HG03097 (cell line): ENCODE data around the gene TSPAN4.
A peak's percentile ranks its signal among the peaks of the same experiment; 100 is the strongest.

Experiments
- ATAC-seq: cut with Tn5 transposase; IDR thresholded peaks from one replicate; pipeline ENCODE4 v1.9.1; 2021; ENCODE audit not compliant: unreplicated experiment, low FRiP score

The TSPAN4 gene

DNA sequence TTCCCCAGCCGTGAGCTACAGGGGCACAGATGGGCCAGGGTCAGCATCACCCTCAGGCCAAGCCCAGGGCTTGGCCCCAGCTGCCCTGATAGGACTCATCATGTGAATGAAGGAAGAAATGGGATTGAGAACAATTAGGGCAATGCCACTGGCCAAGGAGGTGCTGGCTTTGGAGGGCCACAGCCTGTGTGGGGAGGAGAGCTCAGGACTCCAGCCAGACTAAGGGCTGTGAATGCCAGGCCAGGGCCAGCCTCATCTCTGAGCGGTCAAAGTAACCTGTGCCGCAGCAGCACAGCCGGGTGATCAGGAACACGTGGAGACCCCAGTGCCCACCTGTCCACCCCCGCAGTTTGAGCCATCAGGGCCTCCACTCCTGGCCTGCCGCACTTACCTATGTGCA lies 57.9 kb downstream of the TSPAN4 start:
- ATAC-seq, result no peak

DNA sequence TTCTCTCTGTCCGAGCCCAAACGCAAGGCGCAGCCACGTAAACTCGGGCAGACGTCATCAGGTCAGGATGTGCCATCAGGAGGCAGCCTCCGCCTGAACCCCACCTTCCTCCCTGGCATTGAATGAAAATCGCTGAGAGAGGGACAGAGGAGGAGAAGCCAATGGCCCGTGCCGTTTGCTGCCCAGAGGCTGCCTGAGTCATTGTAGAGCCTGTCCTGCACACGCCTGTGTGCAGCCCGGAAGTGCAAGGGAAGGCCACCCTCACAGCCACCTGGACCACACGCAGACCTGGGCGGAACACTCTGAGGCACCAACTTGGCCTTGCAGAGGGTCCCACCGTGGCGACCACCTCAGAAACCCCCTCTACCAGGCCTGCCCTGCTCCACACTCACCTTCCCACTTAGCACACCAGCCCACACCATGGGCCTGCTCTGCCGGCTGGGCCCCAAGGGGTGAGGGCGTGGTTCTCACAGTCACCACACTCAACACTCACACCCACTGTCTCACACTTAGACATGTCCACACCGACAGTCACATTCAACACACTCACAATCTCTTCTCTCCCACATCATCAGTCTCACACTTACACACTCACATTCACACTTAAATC lies 58.9 kb downstream of the TSPAN4 start:
- no peak for ATAC-seq

DNA sequence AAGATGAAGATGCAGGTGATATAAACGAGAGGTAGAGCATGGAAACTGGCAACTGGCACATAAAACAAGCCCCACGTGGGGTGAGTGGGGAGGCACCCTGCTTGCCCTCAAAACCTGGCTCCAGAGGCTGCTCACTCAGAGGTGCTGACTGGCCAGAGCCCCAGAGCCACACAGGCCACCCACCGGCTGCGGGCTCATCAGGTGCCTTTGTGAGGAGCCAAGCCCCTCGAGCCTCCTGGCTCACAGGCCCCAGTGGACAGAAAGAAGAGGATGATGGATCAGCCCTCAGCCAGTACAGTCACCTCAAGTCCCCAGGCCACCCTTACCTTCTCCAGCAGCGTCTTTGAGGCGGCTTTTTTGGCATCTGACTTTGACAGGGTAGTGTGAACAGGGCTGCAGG lies 61.7 kb downstream of the TSPAN4 start:
- no peak for ATAC-seq

DNA sequence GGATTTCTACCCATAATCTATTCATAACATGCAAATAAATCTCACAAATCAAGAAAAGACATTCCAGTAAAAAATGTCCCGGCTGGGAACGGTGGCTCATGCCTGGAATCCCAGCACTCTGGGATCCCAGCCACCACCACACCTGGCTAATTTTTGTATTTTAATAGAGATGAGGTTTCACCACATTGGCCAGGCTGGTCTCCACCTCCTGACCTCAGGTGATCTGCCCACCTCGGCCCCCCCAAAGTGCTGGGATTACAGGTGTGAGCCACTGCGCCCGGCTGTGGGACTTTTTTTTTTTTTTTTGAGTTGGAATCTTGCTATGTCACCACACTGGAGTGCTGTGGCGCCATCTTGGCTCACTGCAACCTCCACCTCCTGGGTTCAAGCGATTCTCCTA lies 63.3 kb downstream of the TSPAN4 start:
- ATAC-seq, result no peak

DNA sequence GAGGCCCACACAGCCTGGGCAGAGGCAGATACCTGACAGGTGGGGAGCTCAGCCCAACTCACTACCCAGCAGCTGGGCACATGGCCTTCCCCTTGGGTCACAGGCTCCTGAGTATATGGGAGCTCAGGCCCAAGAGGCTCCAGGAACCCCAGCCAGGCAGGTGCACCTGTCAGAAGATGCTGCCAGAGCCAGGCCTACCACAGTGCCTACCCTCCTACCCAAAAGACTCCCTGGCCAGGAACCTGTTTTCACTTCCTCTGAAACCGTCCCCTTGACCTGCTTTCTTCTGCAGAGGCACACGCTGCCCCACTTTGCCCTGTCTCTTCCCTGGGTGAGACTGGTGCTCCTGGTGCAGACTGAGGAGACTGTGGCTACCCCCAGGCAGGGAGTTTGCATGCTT lies 65.0 kb downstream of the TSPAN4 start:
- no peak for ATAC-seq

DNA sequence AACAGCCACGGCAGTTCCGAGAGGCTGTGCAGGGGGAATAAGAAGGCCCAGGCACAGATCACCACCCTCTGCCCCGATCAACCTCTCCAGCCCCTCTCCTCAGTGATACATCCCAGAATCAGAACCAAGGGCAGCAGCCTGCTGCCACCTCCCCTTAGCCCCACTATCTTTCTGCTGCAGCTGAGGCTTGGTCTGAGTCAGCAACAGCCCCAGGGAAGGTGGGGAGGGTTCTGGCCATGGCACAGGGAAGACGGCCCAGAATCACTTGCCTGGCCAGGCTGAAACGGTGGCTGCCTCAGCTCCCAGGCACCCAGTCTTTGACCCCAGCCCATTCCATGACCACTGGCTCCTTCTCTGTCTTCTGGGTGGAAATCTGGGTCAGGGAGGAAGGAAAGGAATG lies 65.6 kb downstream of the TSPAN4 start:
- no peak for ATAC-seq

DNA sequence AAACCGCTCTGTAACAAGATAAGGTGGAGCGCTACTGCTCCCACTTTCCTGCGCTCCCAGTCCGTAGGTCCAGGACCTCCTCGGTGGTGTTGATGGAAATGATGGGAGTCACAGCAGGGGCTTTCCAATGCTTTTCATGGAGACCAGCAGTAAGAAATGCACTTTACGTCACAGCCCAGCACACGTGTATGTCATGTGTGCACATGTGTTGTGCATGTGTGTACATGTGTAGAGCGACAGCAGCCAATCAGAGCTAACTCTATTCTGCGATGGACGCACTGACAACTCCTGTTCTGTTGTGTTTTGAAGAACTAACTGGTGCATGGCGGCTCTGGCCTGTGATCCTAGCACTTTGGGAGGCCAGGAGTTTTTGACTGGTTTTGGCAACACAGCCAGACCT lies 66.8 kb downstream of the TSPAN4 start:
- no peak for ATAC-seq

DNA sequence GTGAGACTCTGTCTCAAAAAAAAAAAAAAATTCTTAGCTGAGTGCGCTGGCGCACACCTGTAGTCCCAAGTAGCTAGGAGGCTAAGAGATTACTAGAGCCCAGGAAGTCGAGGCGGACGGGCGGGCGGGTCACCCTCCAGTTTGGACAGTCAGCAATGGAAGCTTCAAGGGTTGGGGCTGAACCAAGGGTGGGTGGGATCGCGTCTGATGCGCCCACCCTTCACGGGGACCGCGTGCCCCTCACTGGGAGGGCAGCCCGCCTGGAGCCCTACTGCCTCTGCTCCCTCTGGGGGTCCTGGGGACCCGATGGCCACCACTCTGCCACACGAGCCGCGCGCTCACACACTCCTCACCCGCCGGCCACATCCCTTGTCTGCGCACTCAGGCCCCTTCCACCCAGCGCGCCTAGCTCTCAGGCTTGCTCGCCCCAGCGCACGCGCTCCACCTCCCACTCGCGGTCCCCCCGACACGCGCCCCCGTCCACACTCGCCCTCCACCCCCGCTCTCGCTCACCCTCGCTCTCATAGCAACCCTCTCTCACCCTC lies 67.5 kb downstream of the TSPAN4 start:
- peak; percentile 6 for ATAC-seq

DNA sequence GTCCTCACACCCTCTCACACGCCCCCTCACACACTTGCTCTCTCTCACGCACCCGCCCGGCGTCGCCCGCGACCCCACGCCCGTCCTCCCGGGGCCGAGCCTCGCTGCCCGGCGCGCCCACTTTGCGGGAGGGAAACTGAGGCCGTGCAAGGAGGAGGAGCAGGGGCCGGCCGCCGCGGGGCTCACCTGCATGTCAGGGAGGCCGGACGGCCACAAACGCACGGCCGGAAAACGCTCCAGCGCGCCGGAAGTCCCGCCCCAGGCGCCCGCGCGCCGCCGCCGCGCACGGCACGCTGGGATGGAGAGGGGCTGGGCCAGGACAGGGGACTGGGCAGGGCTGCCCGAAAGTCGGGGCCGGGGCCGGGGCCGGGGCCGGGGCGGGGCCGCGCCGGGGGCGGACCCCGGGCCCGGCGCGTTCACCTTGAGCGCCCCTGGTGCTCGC lies 68.0 kb downstream of the TSPAN4 start, which contains the start of gene CHID1:
TSS of gene CHID1 (minus strand) at position 222 of the 442 bp plus-strand sequence. CDS start 5,994 bp downstream, outside the sequence.
- peak; percentile 81 for ATAC-seq

DNA sequence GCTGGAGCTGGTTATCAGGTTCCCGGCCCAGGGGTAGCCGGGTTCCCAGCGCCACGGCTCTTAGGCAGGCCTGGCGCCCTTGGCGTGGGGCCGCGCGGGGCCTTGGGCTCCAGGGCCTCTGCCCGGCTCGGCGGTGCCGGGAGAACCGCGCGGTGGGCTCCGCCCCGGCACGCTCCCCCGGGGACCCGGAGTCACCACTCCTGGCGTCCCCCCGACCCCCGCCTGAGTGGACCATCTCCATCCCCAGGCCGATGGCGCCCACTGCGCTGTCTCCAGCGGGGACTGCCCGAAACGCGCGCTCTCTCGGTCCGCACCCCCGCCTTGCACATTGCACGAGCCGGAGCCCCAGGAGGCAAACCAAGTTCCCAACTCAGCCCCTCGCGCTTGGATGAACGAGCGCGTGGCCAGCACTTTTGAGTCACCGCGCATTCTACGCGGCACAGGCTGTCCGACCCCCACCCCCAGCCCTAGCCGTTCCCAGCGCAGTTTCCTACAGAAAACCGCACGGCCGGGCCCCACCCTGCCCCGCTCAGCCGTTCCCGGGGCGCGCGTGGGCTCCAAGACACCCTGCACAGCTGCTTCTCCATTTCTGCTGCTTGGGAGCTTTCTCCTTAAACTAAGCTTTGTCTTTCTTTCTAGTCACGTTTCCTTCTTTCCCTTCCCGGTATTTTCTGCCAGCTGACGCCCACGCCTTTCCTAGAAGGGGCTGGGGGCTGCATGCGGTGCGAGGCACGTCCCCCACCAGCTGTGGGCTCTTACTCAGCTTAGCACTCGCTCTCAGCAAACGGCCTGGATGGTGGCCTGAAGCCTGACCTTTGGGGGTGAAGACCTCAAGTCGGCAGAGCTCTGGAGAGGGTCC lies 68.6 kb downstream of the TSPAN4 start:
- ATAC-seq, result peak; percentile 22

DNA sequence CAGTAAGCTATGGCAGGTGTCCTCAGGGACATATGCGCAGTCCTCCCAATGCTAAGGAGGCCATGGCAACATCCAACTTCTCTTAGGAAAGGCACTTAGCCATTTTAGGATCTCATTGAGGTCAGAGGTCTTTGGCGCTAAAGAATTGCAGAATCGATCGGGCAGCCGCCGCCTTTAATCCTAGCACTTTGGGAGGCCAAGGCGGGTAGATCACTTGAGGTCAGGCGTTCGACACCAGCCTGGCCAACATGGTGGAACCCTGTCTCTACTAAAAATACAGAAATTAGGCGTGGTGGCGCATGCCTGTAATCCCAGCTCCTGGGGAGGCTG lies 69.2 kb downstream of the TSPAN4 start:
- ATAC-seq, result no peak

DNA sequence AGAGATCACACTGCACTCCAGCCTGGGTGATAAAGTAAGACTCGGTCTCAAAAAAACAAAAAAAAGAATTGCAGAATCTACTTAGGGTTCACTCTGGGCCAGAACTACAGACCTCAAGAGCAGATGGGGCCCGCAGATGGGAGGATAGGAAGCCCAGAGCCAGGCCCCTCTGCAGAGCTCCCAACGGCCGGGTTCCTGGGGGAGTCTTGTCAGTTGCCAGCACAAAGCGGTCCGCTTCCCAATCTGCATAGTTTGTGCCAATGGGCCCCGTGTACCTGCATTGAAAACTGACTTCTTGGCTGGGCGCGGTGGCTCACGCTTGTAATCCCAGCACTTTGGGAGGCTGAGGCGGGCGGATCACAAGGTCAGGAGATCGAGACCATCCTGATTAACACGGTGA lies 69.6 kb downstream of the TSPAN4 start:
- no peak for ATAC-seq

DNA sequence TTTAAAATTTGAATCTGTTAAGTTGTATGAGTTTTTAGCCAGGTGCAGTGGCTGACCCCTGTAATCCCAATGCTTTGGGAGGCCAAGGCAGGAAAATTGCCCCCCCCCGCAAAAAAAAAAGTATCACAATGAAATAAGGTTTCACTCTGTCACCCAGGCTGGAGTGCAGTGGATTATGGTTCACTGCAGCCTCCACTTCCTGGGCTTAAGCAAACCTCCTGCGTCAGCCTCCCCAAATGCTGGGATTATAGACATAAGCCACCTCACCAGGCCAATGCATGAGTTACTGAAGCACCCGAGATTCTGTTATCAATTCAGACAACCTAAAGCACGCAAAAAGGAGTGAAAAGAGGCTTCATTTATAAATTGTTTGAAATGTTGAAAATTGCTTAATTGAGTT lies 70.4 kb downstream of the TSPAN4 start:
- ATAC-seq, result no peak

DNA sequence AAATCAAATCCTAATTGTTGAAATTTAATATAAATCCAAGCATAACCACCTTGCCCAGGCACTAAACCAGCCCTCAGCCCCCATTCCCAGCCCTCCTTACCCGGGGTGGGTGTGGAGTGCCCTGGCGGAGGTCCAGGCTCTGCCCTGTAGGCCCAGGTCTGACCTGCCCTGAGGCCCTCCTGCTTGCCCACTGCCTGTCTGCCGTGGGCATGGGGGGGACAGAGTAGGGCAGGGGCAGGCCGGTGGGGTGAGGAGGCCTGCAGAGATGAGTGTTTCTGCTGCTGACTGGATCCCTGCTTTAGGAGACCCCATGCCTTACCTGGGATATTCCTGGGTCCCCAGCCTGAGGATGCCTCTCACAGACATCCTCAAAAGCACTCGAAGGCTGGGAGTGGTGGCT lies 71.6 kb downstream of the TSPAN4 start:
- no peak for ATAC-seq

DNA sequence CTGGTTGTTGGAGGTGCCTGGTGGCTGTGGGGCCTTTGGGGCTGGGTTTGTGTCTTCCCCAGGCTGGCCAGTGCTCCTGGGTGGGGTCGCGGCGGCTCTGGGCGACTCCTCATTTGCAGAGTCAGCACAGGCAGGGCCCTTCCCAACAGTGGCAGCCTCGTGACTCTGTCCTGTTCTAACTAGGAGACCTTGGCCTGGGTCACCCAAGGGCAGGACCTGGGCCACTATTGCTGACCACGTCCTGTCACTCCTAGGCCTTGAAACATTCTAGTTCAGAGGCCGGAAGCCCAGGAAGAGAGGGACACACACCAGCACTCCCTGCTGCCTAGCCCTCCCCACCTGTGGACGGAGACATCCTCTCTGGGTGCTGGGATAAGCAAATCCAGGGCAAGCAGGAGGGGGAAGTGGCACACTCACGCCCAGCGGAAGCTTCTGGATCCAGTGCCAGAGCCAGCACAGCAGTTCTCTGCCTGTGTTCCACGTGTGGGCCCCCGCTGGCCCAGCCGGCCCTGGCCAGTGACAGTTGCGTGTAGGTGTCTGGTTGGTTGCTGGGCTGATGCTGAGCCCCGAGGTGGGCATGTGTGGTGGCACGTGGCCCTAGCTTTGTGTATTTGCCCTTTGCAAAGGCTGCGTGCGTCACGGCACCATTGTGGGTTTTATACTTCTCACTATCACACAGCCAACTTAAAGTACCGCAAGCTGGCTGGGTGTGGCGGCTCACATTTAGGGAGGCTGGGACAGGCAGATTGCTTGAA lies 72.3 kb downstream of the TSPAN4 start:
- ATAC-seq, result no peak
